Measurements from ENCODE around the gene DNA2. TPM values are rescaled to one million over a fixed set of nuclear protein-coding genes. Genes with fewer than 3 reads are reported as not detected.
A peak's percentile ranks its signal among the peaks of the same experiment; 100 is the strongest.

Gene DNA2
- total and polyA plus RNA-seq, 2 donors = 3.5 to 21.5 TPM

DNA sequence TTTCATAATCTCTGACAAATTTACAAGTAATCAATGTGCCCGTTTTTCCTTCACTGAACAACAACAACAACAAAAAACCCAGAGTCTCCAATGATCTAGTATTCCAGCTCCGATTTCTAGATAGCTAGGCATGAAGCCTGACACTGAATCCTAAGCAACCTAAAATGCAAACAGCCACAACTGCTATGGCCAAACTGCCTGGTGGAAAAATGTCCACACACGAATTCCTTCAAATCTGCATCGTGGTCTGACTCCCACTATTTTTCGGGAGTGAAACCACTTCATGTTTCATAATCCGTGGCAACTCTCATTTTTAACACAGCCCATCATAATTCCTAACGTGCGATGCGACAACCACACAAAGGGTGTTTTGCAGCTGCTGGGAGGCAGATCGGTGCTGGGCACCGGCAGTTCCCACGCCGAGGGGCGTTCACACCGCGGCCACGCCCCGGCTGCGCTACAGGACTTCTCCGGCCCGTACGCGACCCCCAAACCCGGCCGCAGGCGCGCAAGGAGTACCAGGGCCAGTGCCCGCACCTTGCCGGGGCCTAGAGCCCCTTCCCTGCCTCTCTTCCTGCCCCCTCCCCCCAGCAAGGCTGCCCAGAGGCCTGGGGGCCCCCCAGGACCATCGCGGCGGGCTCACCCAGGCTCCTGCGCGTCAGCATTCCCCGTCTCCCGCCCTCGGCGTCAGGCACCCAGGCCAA lies 65.5 kb downstream of the DNA2 start:
- H3K9me3 ChIP-seq (ENCODE audit: control insufficient read depth in 2 of 2, insufficient read depth in 1 of 2, low read length in 1 of 2) = peaks cover 0 to 1% of the 10 kb centered on the region in 2 donors
- peaks cover 0 to 3% of the 10 kb centered on the region in 2 donors for H3K36me3 ChIP-seq (ENCODE audit: control insufficient read depth in 2 of 2, insufficient read depth in 2 of 2, low read length in 1 of 2)
- H3K27me3 ChIP-seq (ENCODE audit: control insufficient read depth in 2 of 2, insufficient read depth in 1 of 2, low read length in 1 of 2) = no peaks in the 10 kb centered on the region
- H3K27ac ChIP-seq (ENCODE audit: low read depth in 1 of 2, low read length in 1 of 2) = peak overlapping the region; percentile 71 to 92
- peak in 6 of 9 donors; percentile 21 to 64 (median 36) for DNase-seq (ENCODE audit: low read depth in 6 of 9, low spot score in 9 of 9)
- H3K4me3 ChIP-seq (ENCODE audit: low read length in 2 of 2) = peak overlapping the region; percentile 98 to 99
- WGBS = 1% methylated on average over 38 of the region's 38 CpGs
- H3K4me1 ChIP-seq (ENCODE audit: control insufficient read depth in 2 of 2, insufficient read depth in 2 of 2, low read length in 2 of 2) = peaks cover 0 to 7% of the 10 kb centered on the region in 2 donors

GRCh38 chr10:68403701-68404100 lies 68.1 kb downstream of the DNA2 start:
- DNase-seq (ENCODE audit: low read depth in 6 of 9, low spot score in 9 of 9) = no peak
- no peak overlapping the region for H3K4me3 ChIP-seq (ENCODE audit: low read length in 2 of 2)
- peaks cover 0 to 1% of the 10 kb centered on the region in 2 donors for H3K9me3 ChIP-seq (ENCODE audit: control insufficient read depth in 2 of 2, insufficient read depth in 1 of 2, low read length in 1 of 2)
- 96% methylated on average over 4 of the region's 4 CpGs for WGBS
- peaks cover 0 to 7% of the 10 kb centered on the region in 2 donors for H3K4me1 ChIP-seq (ENCODE audit: control insufficient read depth in 2 of 2, insufficient read depth in 2 of 2, low read length in 2 of 2)
- peaks cover 0 to 3% of the 10 kb centered on the region in 2 donors for H3K36me3 ChIP-seq (ENCODE audit: control insufficient read depth in 2 of 2, insufficient read depth in 2 of 2, low read length in 1 of 2)
- H3K27ac ChIP-seq (ENCODE audit: low read depth in 1 of 2, low read length in 1 of 2) = no peak overlapping the region
- H3K27me3 ChIP-seq (ENCODE audit: control insufficient read depth in 2 of 2, insufficient read depth in 1 of 2, low read length in 1 of 2) = no peaks in the 10 kb centered on the region

- WGBS = 97% methylated on average over 1 of the region's 1 CpG
- H3K9me3 ChIP-seq (ENCODE audit: control insufficient read depth in 2 of 2, insufficient read depth in 1 of 2, low read length in 1 of 2) = peaks cover 0 to 1% of the 10 kb centered on the region in 2 donors
- no peak overlapping the region for H3K27ac ChIP-seq (ENCODE audit: low read depth in 1 of 2, low read length in 1 of 2)
- no peak for DNase-seq (ENCODE audit: low read depth in 6 of 9, low spot score in 9 of 9)
- peaks cover 0 to 7% of the 10 kb centered on the region in 2 donors for H3K4me1 ChIP-seq (ENCODE audit: control insufficient read depth in 2 of 2, insufficient read depth in 2 of 2, low read length in 2 of 2)
- H3K27me3 ChIP-seq (ENCODE audit: control insufficient read depth in 2 of 2, insufficient read depth in 1 of 2, low read length in 1 of 2) = no peaks in the 10 kb centered on the region
- H3K4me3 ChIP-seq (ENCODE audit: low read length in 2 of 2) = no peak overlapping the region
- peaks cover 0 to 6% of the 10 kb centered on the region in 2 donors for H3K36me3 ChIP-seq (ENCODE audit: control insufficient read depth in 2 of 2, insufficient read depth in 2 of 2, low read length in 1 of 2)
Measured at GRCh38 chr10:68402276-68402675, 69.5 kb downstream of the DNA2 start.

- H3K4me3 ChIP-seq (ENCODE audit: low read length in 2 of 2) = no peak overlapping the region
- no peak for DNase-seq (ENCODE audit: low read depth in 6 of 9, low spot score in 9 of 9)
- no peaks in the 10 kb centered on the region for H3K9me3 ChIP-seq (ENCODE audit: control insufficient read depth in 2 of 2, insufficient read depth in 1 of 2, low read length in 1 of 2)
- H3K27me3 ChIP-seq (ENCODE audit: control insufficient read depth in 2 of 2, insufficient read depth in 1 of 2, low read length in 1 of 2) = no peaks in the 10 kb centered on the region
- H3K36me3 ChIP-seq (ENCODE audit: control insufficient read depth in 2 of 2, insufficient read depth in 2 of 2, low read length in 1 of 2) = peaks cover 7 to 14% of the 10 kb centered on the region in 2 donors
- no peak overlapping the region for H3K27ac ChIP-seq (ENCODE audit: low read depth in 1 of 2, low read length in 1 of 2)
- no peaks in the 10 kb centered on the region for H3K4me1 ChIP-seq (ENCODE audit: control insufficient read depth in 2 of 2, insufficient read depth in 2 of 2, low read length in 2 of 2)
- WGBS = 100% methylated on average over 1 of the region's 1 CpG
Measured at GRCh38 chr10:68397005-68397404, 74.8 kb downstream of the DNA2 start.

DNA sequence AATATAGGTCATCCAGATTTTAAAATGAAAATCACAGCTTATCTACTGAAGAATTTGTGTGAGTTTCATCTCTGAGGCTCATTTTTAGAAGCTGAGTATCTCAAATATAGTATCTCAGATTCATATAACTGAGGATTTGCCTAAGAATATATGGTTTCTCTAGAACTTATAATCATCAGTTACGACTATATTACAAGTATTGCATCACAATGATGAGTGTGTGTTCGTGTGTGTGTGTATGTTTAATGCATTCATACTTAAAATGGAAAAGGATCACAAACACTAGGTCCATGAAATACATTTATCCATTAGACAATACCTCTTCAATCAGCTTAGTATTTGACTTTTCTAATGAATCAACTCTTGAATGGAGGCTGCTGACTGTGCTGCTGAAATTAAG lies 86.0 kb downstream of the DNA2 start:
- DNase-seq (ENCODE audit: low read depth in 6 of 9, low spot score in 9 of 9) = no peak
- WGBS = 98% methylated on average over 2 of the region's 2 CpGs
- Histone ChIP-seq H3K27me3 (ENCODE audit: control insufficient read depth in 2 of 2, insufficient read depth in 1 of 2, low read length in 1 of 2) (no peaks in the 10 kb centered on the region), H3K4me3 (ENCODE audit: low read length in 2 of 2) (no peak overlapping the region), H3K36me3 (ENCODE audit: control insufficient read depth in 2 of 2, insufficient read depth in 2 of 2, low read length in 1 of 2) (peaks cover 18 to 49% of the 10 kb centered on the region in 2 donors), H3K9me3 (ENCODE audit: control insufficient read depth in 2 of 2, insufficient read depth in 1 of 2, low read length in 1 of 2) (no peaks in the 10 kb centered on the region), H3K27ac (ENCODE audit: low read depth in 1 of 2, low read length in 1 of 2) (no peak overlapping the region), H3K4me1 (ENCODE audit: control insufficient read depth in 2 of 2, insufficient read depth in 2 of 2, low read length in 2 of 2) (no peaks in the 10 kb centered on the region)

DNA sequence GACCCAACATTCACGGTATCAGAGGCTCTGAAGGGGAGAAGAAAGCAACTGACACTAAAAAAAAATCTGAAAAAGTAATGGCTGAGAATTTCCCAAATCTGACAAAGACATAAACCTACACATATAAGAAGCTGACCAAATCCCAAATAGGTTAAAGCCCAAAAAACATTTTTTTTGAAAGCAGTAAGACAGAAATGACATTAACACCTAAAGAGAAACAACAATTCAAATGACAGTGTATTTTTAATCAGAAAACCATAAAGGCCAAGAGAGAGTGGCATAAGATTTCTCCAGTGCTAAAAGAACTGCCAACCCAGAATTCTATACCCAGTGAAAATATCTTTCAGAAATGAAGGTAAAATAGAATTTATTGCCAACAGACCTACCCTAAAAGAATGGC lies 100.2 kb downstream of the DNA2 start:
- no peak for DNase-seq (ENCODE audit: low read depth in 6 of 9, low spot score in 9 of 9)
- WGBS = 97% methylated on average over 1 of the region's 1 CpG
- Histone ChIP-seq H3K27me3 (ENCODE audit: control insufficient read depth in 2 of 2, insufficient read depth in 1 of 2, low read length in 1 of 2) (no peaks in the 10 kb centered on the region), H3K9me3 (ENCODE audit: control insufficient read depth in 2 of 2, insufficient read depth in 1 of 2, low read length in 1 of 2) (peaks cover 2 to 12% of the 10 kb centered on the region in 2 donors), H3K36me3 (ENCODE audit: control insufficient read depth in 2 of 2, insufficient read depth in 2 of 2, low read length in 1 of 2) (peaks cover 31 to 37% of the 10 kb centered on the region in 2 donors), H3K4me3 (ENCODE audit: low read length in 2 of 2) (no peak overlapping the region), H3K4me1 (ENCODE audit: control insufficient read depth in 2 of 2, insufficient read depth in 2 of 2, low read length in 2 of 2) (no peaks in the 10 kb centered on the region), H3K27ac (ENCODE audit: low read depth in 1 of 2, low read length in 1 of 2) (no peak overlapping the region)

DNA sequence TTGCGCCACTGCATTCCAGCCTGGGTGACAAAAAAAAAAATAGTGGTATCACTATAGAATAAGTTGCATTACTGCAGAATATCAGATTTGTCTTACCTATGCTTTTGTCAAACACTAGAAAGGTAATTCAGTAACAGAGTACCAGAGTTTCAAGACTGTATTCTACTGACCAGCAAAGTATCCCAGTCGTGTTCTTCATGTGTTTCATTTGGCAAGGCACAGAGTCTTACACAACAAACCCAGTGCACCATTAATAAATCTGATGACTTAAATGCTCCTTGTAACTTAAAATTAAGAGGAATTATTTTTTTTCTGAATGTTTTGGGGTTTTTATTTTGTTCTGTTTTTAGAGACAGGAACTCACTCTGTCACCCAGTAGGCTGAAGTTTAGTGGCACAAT lies 104.7 kb downstream of the DNA2 start:
- H3K9me3 ChIP-seq (ENCODE audit: control insufficient read depth in 2 of 2, insufficient read depth in 1 of 2, low read length in 1 of 2) = peaks cover 2 to 6% of the 10 kb centered on the region in 2 donors
- H3K27me3 ChIP-seq (ENCODE audit: control insufficient read depth in 2 of 2, insufficient read depth in 1 of 2, low read length in 1 of 2) = no peaks in the 10 kb centered on the region
- no peaks in the 10 kb centered on the region for H3K4me1 ChIP-seq (ENCODE audit: control insufficient read depth in 2 of 2, insufficient read depth in 2 of 2, low read length in 2 of 2)
- H3K4me3 ChIP-seq (ENCODE audit: low read length in 2 of 2) = no peak overlapping the region
- no peak for DNase-seq (ENCODE audit: low read depth in 6 of 9, low spot score in 9 of 9)
- WGBS = 98% methylated on average over 2 of the region's 2 CpGs
- no peak overlapping the region for H3K27ac ChIP-seq (ENCODE audit: low read depth in 1 of 2, low read length in 1 of 2)
- peaks cover 18 to 29% of the 10 kb centered on the region in 2 donors for H3K36me3 ChIP-seq (ENCODE audit: control insufficient read depth in 2 of 2, insufficient read depth in 2 of 2, low read length in 1 of 2)

DNA sequence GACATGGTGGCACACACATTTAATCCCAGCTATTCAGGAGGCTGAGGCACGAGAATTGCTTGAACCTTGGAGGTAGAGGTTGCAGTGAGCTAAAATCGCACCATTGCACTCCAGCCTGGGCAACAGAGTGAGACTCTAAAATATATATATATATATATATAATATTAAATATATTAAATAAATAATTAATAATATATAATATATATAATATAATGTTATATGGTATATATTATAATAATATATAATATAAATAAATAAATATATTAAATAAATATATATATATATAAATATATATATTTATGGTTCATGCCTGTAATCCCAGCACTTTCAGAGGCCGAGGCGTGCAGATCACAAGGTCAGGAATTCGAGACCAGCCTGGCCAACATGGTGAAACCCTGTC lies 105.2 kb downstream of the DNA2 start:
- Histone ChIP-seq H3K9me3 (ENCODE audit: control insufficient read depth in 2 of 2, insufficient read depth in 1 of 2, low read length in 1 of 2) (peaks cover 0 to 3% of the 10 kb centered on the region in 2 donors), H3K4me1 (ENCODE audit: control insufficient read depth in 2 of 2, insufficient read depth in 2 of 2, low read length in 2 of 2) (no peaks in the 10 kb centered on the region), H3K4me3 (ENCODE audit: low read length in 2 of 2) (no peak overlapping the region), H3K27ac (ENCODE audit: low read depth in 1 of 2, low read length in 1 of 2) (no peak overlapping the region), H3K36me3 (ENCODE audit: control insufficient read depth in 2 of 2, insufficient read depth in 2 of 2, low read length in 1 of 2) (peaks cover 18 to 27% of the 10 kb centered on the region in 2 donors), H3K27me3 (ENCODE audit: control insufficient read depth in 2 of 2, insufficient read depth in 1 of 2, low read length in 1 of 2) (no peaks in the 10 kb centered on the region)
- WGBS = 99% methylated on average over 5 of the region's 5 CpGs
- DNase-seq (ENCODE audit: low read depth in 6 of 9, low spot score in 9 of 9) = no peak

- Histone ChIP-seq H3K4me1 (ENCODE audit: control insufficient read depth in 2 of 2, insufficient read depth in 2 of 2, low read length in 2 of 2) (no peaks in the 10 kb centered on the region), H3K27me3 (ENCODE audit: control insufficient read depth in 2 of 2, insufficient read depth in 1 of 2, low read length in 1 of 2) (no peaks in the 10 kb centered on the region), H3K4me3 (ENCODE audit: low read length in 2 of 2) (no peak overlapping the region), H3K27ac (ENCODE audit: low read depth in 1 of 2, low read length in 1 of 2) (no peak overlapping the region), H3K9me3 (ENCODE audit: control insufficient read depth in 2 of 2, insufficient read depth in 1 of 2, low read length in 1 of 2) (no peaks in the 10 kb centered on the region), H3K36me3 (ENCODE audit: control insufficient read depth in 2 of 2, insufficient read depth in 2 of 2, low read length in 1 of 2) (peaks cover 14 to 22% of the 10 kb centered on the region in 2 donors)
- 71% methylated on average over 2 of the region's 2 CpGs for WGBS
- DNase-seq (ENCODE audit: low read depth in 6 of 9, low spot score in 9 of 9) = no peak
Measured at GRCh38 chr10:68365611-68366010, 106.2 kb downstream of the DNA2 start.

Measured in thymus (tissue), 11 donors.